NCI-H526 (cell line): ENCODE data around the gene FBXL4.
A peak's percentile ranks its signal among the peaks of the same experiment; 100 is the strongest.

Source experiments
- DNase-seq, 2 experiments: peaks; one replicate each; lab custom pipeline; 2025; lab: John Stamatoyannopoulos, UW

The FBXL4 gene

GRCh38 chr6:98838975-98839374, 108.8 kb downstream of the FBXL4 start:
- no peak for DNase-seq

GRCh38 chr6:98838032-98838431, 109.7 kb downstream of the FBXL4 start:
- peak in 1 of 2 experiments; percentile 35 for DNase-seq

DNA sequence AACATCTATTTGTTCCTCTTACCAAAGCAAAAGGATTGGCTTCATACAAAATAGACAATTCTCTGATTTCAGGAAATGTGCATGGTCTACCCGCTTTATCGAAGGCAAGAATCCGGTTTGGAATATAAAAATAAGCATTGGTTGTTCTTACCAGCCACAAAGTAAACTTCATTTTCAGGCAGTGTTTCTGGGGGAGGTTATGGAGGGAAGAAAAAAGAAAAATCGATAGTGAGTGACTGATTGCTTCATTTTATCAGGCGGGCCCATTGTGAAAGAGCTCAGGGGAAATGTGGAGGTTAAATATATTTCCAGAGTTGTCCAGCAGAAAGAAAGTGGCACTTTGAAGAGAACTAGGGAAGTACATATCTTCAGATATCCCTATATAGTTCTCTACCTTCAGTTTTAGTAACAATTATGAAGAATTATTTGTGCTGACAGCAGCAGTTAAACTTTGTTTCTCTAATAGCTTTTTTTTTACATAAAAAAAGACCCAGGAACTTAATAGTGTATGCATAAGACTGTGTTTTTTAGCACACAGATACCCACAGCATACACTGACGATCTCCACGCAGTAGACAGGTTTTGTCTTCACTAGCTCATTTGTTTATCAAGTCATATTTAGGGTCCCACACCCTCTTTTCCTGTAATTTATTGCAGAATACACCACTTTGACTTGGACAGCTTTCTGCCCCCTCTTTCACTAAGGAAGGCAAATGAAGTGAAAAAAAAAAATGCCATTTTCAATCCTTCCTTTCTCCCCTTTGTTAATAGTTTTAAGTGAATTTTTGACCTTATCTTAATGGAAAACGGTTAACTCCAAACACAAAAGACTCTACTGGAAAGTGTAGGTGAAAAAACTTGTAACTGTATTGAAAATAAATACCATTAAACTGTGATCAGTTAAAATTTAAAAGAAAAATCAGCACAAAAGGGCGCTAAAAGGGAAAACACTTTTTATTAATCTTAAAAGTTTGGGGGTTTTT, 110.5 kb downstream of the FBXL4 start:
- no peak for DNase-seq

DNA sequence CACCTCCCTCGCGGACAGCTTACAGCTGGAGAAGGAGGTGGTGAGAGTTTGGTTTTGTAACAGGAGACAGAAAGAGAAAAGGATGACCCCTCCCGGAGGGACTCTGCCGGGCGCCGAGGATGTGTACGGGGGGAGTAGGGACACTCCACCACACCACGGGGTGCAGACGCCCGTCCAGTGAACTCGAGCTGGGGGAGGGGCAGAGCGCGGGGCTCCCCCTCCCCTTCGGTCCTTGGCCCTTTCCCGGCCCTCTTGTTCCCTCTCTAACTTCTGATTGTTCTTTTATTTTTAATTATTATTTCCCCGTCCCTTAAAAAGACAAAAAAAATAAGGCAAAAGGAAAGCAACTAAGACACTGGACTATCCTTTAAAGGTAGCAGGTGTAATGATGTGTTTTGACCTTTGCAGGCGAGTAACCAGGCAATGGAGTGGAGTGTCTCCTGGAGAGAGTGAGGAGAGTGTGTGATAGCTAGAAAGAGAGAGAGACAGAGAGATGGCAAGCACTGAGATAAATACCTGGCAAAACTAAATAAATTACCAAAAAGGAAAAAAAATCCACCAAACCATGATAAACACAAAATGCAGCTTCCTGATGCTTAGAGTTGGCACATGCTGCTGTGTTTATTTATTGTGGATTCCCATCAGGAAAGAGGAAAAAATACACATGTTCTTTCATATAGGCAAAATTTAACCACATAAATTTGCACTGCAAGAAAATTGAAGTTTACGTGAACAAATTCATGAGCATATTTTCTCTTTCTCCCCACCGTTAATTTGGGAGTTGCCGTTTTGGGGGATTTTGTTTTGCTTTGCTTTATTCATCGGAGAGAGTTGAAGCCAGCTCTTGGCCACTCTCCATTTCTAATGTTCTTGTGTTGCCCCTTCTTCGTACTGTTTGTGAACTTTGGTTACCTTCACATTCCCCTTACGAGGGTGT, 111.5 kb downstream of the FBXL4 start:
- peak in 1 of 2 experiments; percentile 75 for DNase-seq

DNA sequence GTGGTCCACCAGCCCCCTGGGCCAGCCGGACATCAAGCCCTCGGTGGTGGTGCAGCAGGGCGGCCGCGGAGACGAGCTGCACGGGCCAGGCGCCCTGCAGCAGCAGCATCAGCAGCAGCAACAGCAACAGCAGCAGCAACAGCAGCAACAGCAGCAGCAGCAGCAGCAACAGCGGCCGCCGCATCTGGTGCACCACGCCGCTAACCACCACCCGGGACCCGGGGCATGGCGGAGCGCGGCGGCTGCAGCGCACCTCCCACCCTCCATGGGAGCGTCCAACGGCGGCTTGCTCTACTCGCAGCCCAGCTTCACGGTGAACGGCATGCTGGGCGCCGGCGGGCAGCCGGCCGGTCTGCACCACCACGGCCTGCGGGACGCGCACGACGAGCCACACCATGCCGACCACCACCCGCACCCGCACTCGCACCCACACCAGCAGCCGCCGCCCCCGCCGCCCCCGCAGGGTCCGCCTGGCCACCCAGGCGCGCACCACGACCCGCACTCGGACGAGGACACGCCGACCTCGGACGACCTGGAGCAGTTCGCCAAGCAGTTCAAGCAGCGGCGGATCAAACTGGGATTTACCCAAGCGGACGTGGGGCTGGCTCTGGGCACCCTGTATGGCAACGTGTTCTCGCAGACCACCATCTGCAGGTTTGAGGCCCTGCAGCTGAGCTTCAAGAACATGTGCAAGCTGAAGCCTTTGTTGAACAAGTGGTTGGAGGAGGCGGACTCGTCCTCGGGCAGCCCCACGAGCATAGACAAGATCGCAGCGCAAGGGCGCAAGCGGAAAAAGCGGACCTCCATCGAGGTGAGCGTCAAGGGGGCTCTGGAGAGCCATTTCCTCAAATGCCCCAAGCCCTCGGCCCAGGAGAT, 112.4 kb downstream of the FBXL4 start:
- DNase-seq = peak; percentile 48 to 75

DNA sequence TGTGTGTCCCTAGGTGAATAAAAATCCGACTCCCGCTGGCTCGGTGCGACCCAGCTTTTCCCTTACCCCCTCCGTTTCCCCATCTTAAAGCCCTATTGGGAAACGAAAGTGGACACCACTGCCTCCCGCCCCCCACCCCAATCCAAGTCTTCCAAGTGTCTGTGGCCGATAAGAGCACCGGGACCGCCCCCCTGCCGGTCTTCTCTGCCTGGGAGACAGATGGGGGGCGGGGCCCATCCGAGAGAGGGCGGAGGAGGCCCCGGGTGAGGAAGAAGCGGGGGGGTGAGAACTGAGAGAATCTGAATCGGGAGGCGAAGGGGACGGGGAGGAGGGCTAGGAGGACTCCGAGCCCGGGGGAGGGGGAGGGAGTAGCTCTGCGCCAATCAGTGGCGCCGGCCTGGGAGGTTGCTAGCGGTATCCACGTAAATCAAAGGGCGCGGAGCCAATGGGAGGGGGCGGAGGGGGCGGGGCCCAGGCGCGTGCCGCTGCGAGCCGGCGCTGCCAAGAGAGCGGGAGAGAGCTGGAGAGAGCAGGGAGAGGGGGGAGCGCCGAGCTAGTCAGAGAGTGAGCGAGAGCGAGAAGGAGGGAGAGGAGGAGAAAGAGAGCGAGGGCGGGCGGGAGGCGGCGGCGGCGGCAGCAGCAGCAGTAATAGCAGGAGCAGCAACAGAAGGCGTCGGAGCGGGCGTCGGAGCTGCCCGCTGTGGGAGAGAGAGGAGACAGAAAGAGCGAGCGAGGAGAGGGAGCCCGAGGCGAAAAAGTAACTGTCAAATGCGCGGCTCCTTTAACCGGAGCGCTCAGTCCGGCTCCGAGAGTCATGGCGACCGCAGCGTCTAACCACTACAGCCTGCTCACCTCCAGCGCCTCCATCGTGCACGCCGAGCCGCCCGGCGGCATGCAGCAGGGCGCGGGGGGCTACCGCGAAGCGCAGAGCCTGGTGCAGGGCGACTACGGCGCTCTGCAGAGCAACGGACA, 113.4 kb downstream of the FBXL4 start, which contains the start of gene POU3F2:
TSS of gene POU3F2 (plus strand) at position 515 of the 972 bp plus-strand sequence. CDS start at position 815, 300 bp downstream.
- DNase-seq = peak; percentile 96 to 99

DNA sequence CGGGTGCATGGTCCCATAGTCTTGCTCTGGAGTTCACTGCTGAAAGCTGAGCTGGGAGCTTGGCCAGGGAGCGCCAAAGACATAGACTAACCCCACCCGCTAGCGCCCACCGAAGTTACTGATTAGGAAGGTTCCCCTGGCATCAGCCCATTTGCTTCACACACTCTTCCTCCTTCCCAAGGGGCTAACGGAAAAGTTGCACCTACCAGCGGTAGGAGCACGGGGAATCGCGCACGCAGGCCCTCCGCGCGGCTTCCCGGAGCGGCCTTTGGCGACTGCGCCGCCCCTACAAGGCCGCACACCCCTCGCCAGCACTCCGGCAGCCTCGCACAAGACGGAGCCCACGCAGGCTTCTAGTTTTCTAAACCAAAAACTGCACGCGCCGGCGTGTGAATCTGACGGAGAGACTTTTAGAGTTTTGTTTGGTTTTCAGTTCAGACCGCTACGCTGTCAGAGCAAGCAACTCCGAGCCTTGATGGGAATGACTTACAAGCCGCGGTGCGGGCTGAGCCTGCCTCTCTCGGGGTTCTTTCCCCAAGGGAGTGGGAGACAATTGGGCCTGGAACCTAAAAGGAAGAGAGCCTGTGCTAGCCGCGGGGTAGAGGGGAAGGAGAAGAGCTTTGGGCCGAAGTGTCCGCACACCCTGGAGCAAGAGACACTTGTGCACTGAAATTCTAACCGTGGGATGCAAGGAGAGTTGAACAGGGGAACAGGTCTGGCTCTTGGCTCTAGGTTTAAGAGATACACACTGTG, 114.3 kb downstream of the FBXL4 start:
- peak; percentile 75 to 78 for DNase-seq

GRCh38 chr6:98833057-98833306, 114.8 kb downstream of the FBXL4 start:
- DNase-seq = peak in 1 of 2 experiments; percentile 86

GRCh38 chr6:98832284-98833056, 115.3 kb downstream of the FBXL4 start:
- DNase-seq = peak in 1 of 2 experiments; percentile 69

DNA sequence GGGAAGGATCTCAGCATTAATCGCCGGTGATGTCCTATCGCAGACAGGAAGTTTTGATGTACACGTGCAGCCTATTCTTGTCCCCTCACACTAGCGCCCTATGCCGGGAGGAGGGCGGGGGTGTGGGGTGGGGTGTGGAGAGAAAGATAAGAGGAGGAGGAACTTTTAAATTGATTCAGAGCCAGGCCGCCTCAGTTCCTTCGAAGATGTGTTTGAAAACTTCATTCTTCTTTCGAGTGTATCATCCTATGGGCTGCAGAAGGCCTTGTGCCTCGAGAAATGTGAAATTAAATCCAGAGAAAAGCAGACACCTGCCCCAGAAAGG, 115.8 kb downstream of the FBXL4 start:
- no peak for DNase-seq

GRCh38 chr6:98831057-98831958, 116.4 kb downstream of the FBXL4 start:
- no peak for DNase-seq

DNA sequence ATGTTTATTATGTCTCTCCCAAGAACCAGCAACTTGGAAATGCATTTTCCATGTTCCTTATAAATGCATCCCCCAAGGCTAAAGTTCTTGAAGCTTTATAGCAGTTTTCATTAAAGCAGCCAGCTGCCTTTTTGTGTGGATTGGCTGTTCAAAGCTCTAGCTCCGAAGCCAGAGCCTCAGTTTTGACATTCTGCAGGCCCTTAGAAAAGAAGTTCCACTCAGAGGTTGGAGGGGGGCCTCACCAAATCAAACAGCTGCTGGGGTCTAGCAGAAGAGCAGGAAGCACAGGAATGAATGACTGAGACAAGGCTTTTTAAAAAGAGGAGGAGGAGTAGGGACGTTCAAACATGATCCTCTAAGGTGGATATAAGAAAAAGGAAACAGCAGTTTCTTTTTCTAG, 117.6 kb downstream of the FBXL4 start:
- no peak for DNase-seq

- peak; percentile 91 for DNase-seq
Measured at GRCh38 chr6:98828941-98829411, 118.8 kb downstream of the FBXL4 start.

- DNase-seq = peak; percentile 57 to 78
Measured at GRCh38 chr6:98828211-98828788, 119.4 kb downstream of the FBXL4 start.

- peak; percentile 32 to 58 for DNase-seq
Measured at GRCh38 chr6:98827295-98828159, 120.2 kb downstream of the FBXL4 start.

DNA sequence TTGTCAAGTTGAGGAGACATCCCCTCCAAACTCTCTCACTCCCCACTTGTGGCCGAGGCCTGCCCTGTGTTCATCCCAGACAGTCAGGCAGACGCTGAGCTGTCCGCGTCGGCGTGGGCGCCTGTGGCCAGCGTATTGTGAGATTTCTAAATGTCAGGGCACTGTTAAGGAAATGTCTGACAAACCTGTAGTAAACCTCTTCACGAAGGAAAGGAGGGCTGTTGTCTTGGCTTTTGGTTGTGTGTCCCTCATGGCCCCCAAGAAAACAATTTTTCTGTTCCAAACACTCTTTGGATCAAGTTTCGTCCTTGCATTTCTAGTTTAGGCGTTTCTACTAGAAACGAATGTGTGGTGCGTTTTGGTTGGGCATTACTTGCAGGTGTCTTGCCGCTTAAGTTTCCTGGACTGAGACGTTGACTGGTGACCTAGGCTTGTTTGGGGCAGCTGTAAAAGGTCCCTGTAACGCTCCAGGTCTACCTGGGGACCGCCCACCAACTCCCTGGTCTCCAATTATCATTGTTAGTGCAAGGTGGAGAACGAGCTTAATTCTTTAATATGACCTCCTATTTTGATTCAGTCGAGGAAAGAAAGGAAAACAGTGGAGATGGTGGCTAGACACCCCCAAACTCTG, 122.0 kb downstream of the FBXL4 start:
- DNase-seq = no peak
